HL-60/S4 (cell line): ENCODE data around the gene DTX1.

ENCODE experiments used
- in situ Hi-C: fragments of 300-500 bp; cut with MboI; formaldehyde crosslinking; loops from 2 replicates; pipeline ENCODE4 v1.14.3; 2022; ENCODE audit warnings: low sequenced_read_pairs

The DTX1 gene

GRCh38 chr12:113054948-113055486, 1.5 kb upstream of the DTX1 start:
- in situ Hi-C loops: no loop called here

- in situ Hi-C loops: no loop called here
Observed at GRCh38 chr12:113055594-113056380, 743 bp upstream of the DTX1 start.

- in situ Hi-C loops: no loop called here
Observed at GRCh38 chr12:113056381-113056630, 224 bp upstream of the DTX1 start.

GRCh38 chr12:113057565-113058485, 1.3 kb downstream of the DTX1 start:
- in situ Hi-C loops: no loop called here

GRCh38 chr12:113058553-113058952, 2.0 kb downstream of the DTX1 start:
- in situ Hi-C loops: no loop called here

GRCh38 chr12:113059071-113059595, 2.6 kb downstream of the DTX1 start:
- in situ Hi-C loops: no loop called here

- in situ Hi-C loops: no loop called here
Observed at GRCh38 chr12:113060336-113060960, 3.9 kb downstream of the DTX1 start.

GRCh38 chr12:113061061-113061694, 4.6 kb downstream of the DTX1 start:
- in situ Hi-C loops: no loop called here

GRCh38 chr12:113062502-113063395, 6.2 kb downstream of the DTX1 start:
- in situ Hi-C loops: no loop called here

GRCh38 chr12:113063396-113064350, 7.1 kb downstream of the DTX1 start:
- in situ Hi-C loops: no loop called here

GRCh38 chr12:113064395-113065125, 8.0 kb downstream of the DTX1 start:
- in situ Hi-C loops: no loop called here

- in situ Hi-C loops: no loop called here
Observed at GRCh38 chr12:113065126-113066007, 8.8 kb downstream of the DTX1 start.

GRCh38 chr12:113066813-113067400, 10.4 kb downstream of the DTX1 start:
- in situ Hi-C loops: no loop called here

- in situ Hi-C loops: no loop called here
Observed at GRCh38 chr12:113067987-113068935, 11.7 kb downstream of the DTX1 start.

GRCh38 chr12:113069149-113069548, 12.6 kb downstream of the DTX1 start:
- in situ Hi-C loops: no loop called here

- in situ Hi-C loops: no loop called here
Observed at GRCh38 chr12:113069751-113070116, 13.2 kb downstream of the DTX1 start.
